ENCODE results near the gene TOR2A.

Gene TOR2A

DNA sequence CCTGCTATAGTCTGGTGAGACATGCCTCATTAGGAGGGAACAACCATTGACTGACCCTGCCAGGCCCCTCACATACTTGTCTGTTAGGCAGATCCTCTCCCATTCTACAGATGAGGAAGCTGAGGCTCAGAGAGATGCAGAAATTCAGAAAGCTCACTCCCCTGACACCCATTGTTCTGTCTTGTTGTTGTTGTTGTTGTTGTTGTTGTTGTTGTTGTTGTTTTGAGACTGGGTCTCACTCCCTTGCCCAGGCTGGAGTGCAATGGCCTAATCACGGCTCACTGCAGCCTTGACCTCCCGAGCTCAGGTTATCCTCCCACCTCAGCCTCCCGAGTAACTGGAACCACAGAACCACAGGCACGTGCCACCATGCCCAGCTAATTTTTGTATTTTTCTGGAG lies 41.4 kb downstream of the TOR2A start:
- DNase-seq: no peak

- DNase-seq: no peak
Observed at GRCh38 chr9:127693143-127693542, 42.0 kb downstream of the TOR2A start.

- no peak for DNase-seq
Observed at GRCh38 chr9:127692071-127692470, 43.0 kb downstream of the TOR2A start.

DNA sequence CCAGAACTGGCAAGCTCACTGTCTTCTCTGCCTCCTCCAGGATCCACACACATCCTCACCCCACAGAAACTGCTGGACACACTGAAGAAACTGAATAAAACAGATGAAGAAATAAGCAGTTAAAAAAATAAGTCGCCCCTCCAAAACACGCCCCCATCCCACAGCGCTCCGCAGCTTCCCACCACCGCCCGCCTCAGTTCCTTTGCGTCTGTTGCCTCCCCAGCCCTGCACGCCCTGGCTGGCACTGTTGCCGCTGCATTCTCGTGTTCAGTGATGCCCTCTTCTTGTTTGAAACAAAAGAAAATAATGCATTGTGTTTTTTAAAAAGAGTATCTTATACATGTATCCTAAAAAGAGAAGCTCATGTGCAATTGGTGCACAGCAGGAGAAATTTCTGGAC lies 44.4 kb downstream of the TOR2A start:
- no peak for DNase-seq

DNA sequence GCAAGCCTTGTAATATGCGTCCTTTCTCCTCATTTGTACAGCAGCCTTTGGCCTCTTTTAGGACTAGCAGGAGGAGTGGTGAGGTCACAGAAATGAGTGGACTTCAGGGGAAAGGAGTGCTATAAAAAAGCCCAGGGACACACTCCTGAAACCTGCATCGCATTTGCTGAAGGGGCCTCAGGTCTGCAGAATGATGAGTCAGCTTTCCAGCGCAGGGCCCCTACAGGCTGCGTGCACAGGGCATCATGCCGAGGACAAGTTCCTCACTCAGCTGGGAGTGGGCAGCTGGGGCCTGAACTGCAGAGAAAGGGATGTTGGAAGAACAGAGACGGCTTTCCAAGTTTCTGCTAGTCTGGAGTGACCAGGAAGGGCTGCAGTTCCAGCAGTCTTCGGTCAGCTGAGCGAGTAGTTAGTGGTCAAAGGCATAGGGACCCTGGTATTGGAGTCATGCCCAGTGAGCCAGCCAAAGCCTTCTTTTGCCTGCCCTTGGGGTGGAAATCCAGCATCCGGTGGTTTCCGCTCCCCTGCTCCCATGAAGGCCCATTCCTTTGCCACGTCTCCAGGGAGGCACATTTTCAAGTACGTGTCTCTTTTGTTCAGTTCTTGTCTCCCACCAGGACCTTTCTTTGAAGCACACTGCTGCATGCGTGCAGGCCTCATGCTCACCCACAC lies 45.6 kb downstream of the TOR2A start:
- no peak for DNase-seq

DNA sequence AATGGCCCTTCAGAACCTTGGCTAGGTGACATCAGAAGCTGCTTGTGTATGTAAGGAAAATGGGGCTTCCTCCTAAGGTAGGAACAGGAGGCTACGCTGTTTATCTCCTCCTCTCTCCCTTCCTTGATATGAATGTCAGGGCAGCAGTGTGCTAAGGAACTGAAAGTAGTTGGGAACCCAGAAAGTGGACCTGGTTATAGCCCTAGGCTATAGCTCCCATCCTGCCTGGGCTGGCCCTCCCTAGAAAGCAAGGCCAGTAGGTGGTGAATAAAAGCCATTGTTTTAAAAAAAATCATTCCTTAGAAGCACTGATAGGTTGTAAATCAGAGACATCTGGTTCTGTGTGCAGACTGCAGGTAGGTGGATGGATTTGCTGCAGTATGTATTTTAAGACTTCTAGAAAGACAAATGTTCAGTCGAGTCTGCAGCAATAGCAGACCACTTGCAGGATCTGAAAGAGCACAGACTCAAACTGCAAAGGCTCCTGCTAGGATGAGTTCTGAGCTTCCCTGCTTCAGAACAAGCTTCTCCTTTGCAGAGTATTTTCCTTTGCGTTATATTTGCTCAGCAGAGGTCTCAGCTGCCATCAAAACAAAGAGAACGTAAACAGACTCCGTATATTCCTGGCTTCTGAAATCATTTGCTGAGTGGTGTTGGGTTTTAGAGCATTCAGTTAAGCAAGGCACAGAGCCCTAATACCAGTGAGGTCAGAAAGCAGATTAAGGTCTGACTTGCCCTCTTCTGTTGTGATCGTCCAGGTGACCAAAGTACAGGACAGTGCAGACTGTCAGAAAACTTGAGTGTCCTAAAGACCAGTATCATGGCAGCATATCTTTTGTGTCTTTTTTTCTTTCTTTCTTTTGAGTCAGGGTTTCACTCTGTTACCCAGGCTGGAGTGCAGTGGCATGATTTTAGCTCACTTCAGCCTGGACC lies 48.4 kb downstream of the TOR2A start:
- DNase-seq: no peak

DNA sequence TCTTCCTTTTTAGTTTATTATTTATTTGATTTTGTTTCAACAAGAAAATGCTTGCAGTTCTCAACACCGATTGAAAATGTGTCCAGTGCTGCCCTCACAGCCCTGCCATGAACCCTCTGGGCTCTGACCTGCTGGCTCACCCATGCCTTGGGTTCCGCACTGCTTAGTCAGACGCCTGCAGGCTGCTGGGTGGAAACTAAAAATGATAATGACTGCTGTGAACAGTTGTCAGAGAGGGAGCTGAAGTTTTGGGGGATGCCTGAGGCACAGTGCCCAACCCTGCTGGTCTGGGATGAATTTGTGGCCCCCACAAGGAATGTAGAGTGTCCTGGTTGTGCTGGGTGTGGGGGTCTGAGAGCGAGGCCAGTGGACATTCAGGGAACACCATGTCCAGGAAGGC lies 50.5 kb downstream of the TOR2A start:
- DNase-seq: no peak

DNA sequence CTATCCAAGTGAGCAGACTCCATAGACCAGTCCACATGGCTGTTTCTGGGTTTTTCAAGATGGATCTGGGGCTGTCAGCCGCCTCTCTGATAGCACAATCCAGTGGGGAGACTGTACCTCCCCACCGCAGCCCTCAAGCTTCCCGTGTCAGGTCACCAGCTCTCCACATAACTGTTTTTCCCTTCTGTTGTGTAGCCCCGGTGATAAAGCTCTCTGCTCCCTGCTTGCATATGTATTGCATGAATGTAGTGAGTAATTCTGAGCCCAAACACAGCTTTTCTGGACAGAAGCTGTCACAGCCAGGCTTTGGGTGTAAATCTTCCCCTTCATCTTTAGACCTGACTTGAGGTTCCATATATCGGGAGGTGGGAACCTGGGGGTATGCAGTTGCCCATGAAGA lies 51.4 kb downstream of the TOR2A start:
- DNase-seq: no peak

DNA sequence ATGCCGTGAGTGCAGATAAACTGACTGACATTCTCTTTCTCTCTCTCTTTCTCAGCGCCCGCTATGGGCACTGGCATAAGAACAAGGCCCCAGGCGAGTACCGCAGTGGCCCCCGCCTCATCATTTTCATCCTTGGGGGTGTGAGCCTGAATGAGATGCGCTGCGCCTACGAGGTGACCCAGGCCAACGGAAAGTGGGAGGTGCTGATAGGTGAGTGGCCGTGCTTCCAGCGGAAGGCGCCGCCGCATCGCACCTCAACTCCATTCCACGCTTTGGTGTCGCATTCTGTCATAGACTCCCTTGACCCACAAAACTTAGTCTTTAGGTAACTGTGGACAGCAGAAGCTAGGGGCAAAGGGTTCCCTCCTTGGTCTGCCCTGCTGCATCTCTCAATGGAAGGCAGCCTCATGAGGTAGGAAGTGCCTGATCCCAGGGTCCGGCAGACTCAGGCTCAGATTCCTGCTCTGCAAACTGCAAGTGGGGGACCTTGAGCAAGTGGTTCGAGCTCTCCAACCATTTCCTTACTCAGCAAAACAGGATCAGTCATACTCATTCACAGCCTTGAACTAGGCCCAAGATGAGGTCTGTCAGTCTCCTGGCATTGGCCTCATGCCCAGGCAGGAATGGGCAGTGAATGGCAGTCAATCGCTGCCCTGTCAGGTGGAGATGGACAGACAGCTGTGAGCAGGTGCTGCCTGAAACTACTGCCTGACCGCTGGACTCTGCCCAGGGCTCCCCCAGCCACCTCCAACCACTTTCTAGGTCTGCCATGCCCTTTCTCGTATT lies 52.5 kb downstream of the TOR2A start:
- DNase-seq: no peak

All from SHP77 treated with DMSO at 0.1 percent for 48 hours (cell line).